Measurements from ENCODE around the gene LCP2. TPM values are rescaled to one million over a fixed set of nuclear protein-coding genes. Genes with fewer than 3 reads are reported as not detected.

Gene LCP2
- total and polyA plus RNA-seq, 2 donors (not counting 1 experiment from before 2014, with no cell fraction given), result not detected

- no peak overlapping the region for H3K9ac ChIP-seq (ENCODE audit: insufficient read depth, low read length)
- H2AFZ ChIP-seq (ENCODE audit: low read length), result no peak overlapping the region
- H3K4me1 ChIP-seq (ENCODE audit: control insufficient read depth, extremely low read depth, insufficient read depth, low read length), result no peaks in the 10 kb centered on the region
- H3K27me3 ChIP-seq (ENCODE audit: control insufficient read depth, insufficient read depth, low read length), result no peaks in the 10 kb centered on the region
- no peaks in the 10 kb centered on the region for H3K79me2 ChIP-seq (ENCODE audit: control insufficient read depth, insufficient read depth, low read length)
- H3K9me3 ChIP-seq (ENCODE audit: control insufficient read depth, insufficient read depth, low read depth, low read length), result no peaks in the 10 kb centered on the region
- no peaks in the 10 kb centered on the region for H3K36me3 ChIP-seq (ENCODE audit: control insufficient read depth, insufficient read depth, low read length)
- no peaks in the 10 kb centered on the region for H4K20me1 ChIP-seq (ENCODE audit: control insufficient read depth, extremely low read depth, insufficient read depth, low read length)
- no peak for DNase-seq (ENCODE audit: low read depth in 2 of 2)
- H3K27ac ChIP-seq (ENCODE audit: insufficient read depth, low read length), result no peak overlapping the region
- no peak overlapping the region for H3K4me2 ChIP-seq (ENCODE audit: extremely low read depth, insufficient read depth, low read length)
- no peak overlapping the region for H3K4me3 ChIP-seq (replicated peaks in 1 of 4; ENCODE audit: control extremely low read depth in 1 of 4, insufficient read depth in 1 of 4, low read depth in 3 of 4, low read length in 4 of 4)
- no peak for TF ChIP-seq CTCF (conservative IDR thresholded peaks at IDR 0.05 in 1 of 2, IDR thresholded peaks at IDR 0.05 in 1 of 2; ENCODE audit: low read depth in 1 of 2, low read length in 2 of 2)
- TF ChIP-seq EZH2 (IDR thresholded peaks at IDR 0.05; ENCODE audit: low read length, missing control alignments), result no peak
Measured at GRCh38 chr5:170305016-170305645, 7.6 kb upstream of the LCP2 start.

- Histone ChIP-seq H3K9ac (ENCODE audit: insufficient read depth, low read length) (no peak overlapping the region), H4K20me1 (ENCODE audit: control insufficient read depth, extremely low read depth, insufficient read depth, low read length) (no peaks in the 10 kb centered on the region), H3K4me2 (ENCODE audit: extremely low read depth, insufficient read depth, low read length) (no peak overlapping the region), H3K4me3 (replicated peaks in 1 of 4; ENCODE audit: control extremely low read depth in 1 of 4, insufficient read depth in 1 of 4, low read depth in 3 of 4, low read length in 4 of 4) (no peak overlapping the region), H3K4me1 (ENCODE audit: control insufficient read depth, extremely low read depth, insufficient read depth, low read length) (no peaks in the 10 kb centered on the region), H3K27ac (ENCODE audit: insufficient read depth, low read length) (no peak overlapping the region), H3K9me3 (ENCODE audit: control insufficient read depth, insufficient read depth, low read depth, low read length) (no peaks in the 10 kb centered on the region), H3K36me3 (ENCODE audit: control insufficient read depth, insufficient read depth, low read length) (no peaks in the 10 kb centered on the region), H3K79me2 (ENCODE audit: control insufficient read depth, insufficient read depth, low read length) (no peaks in the 10 kb centered on the region), H3K27me3 (ENCODE audit: control insufficient read depth, insufficient read depth, low read length) (no peaks in the 10 kb centered on the region), H2AFZ (ENCODE audit: low read length) (no peak overlapping the region)
- DNase-seq (ENCODE audit: low read depth in 2 of 2), result no peak
- TF ChIP-seq EZH2 (IDR thresholded peaks at IDR 0.05; ENCODE audit: low read length, missing control alignments) (no peak), CTCF (conservative IDR thresholded peaks at IDR 0.05 in 1 of 2, IDR thresholded peaks at IDR 0.05 in 1 of 2; ENCODE audit: low read depth in 1 of 2, low read length in 2 of 2) (no peak)
Measured at GRCh38 chr5:170303549-170303948, 6.0 kb upstream of the LCP2 start.

DNA sequence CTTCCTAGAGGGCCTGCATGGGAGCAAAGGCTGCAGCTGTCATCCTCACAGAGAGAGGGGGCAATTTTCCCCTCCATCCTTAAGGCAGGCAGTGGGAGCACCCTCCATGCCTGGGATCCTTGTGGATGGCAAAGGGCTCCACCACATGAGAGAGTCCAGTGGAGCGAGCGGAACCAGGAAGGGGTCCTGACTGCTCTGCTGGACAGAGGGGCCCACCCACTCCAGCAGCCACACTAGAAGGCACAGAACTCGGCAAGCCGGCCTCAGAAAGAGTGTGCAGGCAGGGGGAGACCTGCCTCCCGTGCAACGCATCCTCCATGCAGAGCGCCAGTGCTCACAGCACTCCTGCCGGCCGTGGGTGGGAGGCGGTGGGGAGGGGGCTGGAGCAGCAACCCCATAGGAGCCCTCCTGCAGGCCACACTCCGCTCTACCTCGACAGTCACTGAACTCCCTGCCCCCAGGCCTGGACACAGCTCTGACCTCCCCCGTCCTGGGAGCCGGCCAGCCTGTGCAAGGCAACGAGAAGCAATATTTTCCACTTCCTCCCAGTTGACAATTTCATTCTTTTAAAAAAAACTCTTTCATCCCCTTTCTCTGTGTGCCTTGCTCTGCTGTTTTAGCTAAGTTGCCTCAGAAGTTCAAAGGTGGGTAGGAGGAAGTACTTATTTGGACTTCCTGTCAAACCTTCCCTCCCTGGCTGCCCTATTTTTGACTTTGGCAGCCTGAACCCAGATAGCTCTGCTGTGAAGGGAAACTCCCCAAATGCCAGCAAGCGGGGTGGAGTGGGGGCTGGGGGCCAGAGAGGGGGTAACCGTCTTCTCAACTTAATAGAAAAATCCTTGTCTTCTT is 5.3 kb upstream of the LCP2 start:
- Histone ChIP-seq H4K20me1 (ENCODE audit: control insufficient read depth, extremely low read depth, insufficient read depth, low read length) (no peaks in the 10 kb centered on the region), H3K79me2 (ENCODE audit: control insufficient read depth, insufficient read depth, low read length) (no peaks in the 10 kb centered on the region), H3K9me3 (ENCODE audit: control insufficient read depth, insufficient read depth, low read depth, low read length) (no peaks in the 10 kb centered on the region), H3K4me1 (ENCODE audit: control insufficient read depth, extremely low read depth, insufficient read depth, low read length) (no peaks in the 10 kb centered on the region), H3K4me2 (ENCODE audit: extremely low read depth, insufficient read depth, low read length) (no peak overlapping the region), H2AFZ (ENCODE audit: low read length) (no peak overlapping the region), H3K36me3 (ENCODE audit: control insufficient read depth, insufficient read depth, low read length) (no peaks in the 10 kb centered on the region), H3K27ac (ENCODE audit: insufficient read depth, low read length) (no peak overlapping the region), H3K27me3 (ENCODE audit: control insufficient read depth, insufficient read depth, low read length) (no peaks in the 10 kb centered on the region), H3K4me3 (replicated peaks in 1 of 4; ENCODE audit: control extremely low read depth in 1 of 4, insufficient read depth in 1 of 4, low read depth in 3 of 4, low read length in 4 of 4) (no peak overlapping the region), H3K9ac (ENCODE audit: insufficient read depth, low read length) (no peak overlapping the region)
- no peak for TF ChIP-seq CTCF (conservative IDR thresholded peaks at IDR 0.05 in 1 of 2, IDR thresholded peaks at IDR 0.05 in 1 of 2; ENCODE audit: low read depth in 1 of 2, low read length in 2 of 2)
- TF ChIP-seq EZH2 (IDR thresholded peaks at IDR 0.05; ENCODE audit: low read length, missing control alignments), result no peak
- DNase-seq (ENCODE audit: low read depth in 2 of 2), result no peak

All from fibroblast of lung (primary cell).